DND-41 (cell line): ENCODE data around the gene PTPRG.

ENCODE experiments used
- CTCF ChIP-seq: IDR thresholded peaks from 2 replicates; pipeline ENCODE4 v1.5.1; 2012; ENCODE audit warnings: borderline replicate concordance, low read length, moderate library complexity, mild to moderate bottlenecking; ENCODE audit not compliant: poor library complexity, severe bottlenecking; ENCODE audit errors: extremely low read depth
- EZH2 ChIP-seq: IDR thresholded peaks from 3 replicates; pipeline ENCODE4 v1.6.1; 2012; ENCODE audit warnings: borderline replicate concordance, low read depth, mild to moderate bottlenecking, moderate library complexity, low read length, inconsistent platforms; ENCODE audit not compliant: severe bottlenecking

GRCh38 chr3:62233065-62233464 lies 671.7 kb downstream of the PTPRG start:
- TF ChIP-seq CTCF (no peak), EZH2 (no peak)
